BLaER1 (cell line): Measurements from ENCODE around the gene THAP12.
"Not testable (repeated sequence)": the region's sequence is repeated elsewhere in the genome, so short reads cannot be mapped to it uniquely, and the experiment has no call there.

Experiments
- H3K27ac ChIP-seq: shearing (Covaris generic); formaldehyde crosslinking; 2 replicates; pipeline ENCODE4 v1.8.1; 2022
- H3K27me3 ChIP-seq: shearing (Covaris generic); formaldehyde crosslinking; 2 replicates; pipeline ENCODE4 v1.8.1; 2022
- H3K36me3 ChIP-seq: shearing (Covaris generic); formaldehyde crosslinking; 2 replicates; pipeline ENCODE4 v1.8.1; 2022
- H3K4me1 ChIP-seq: shearing (Covaris generic); formaldehyde crosslinking; 2 replicates; pipeline ENCODE4 v1.8.1; 2022
- H3K4me2 ChIP-seq: shearing (Covaris generic); formaldehyde crosslinking; 2 replicates; pipeline ENCODE4 v1.8.1; 2022
- H3K4me3 ChIP-seq: shearing (Covaris generic); formaldehyde crosslinking; 2 replicates; pipeline ENCODE4 v1.8.1; 2022
- H3K9ac ChIP-seq: shearing (Covaris generic); formaldehyde crosslinking; 2 replicates; pipeline ENCODE4 v1.8.1; 2022
- H3K9me3 ChIP-seq: shearing (Covaris generic); formaldehyde crosslinking; 2 replicates; pipeline ENCODE4 v1.8.1; 2022
- H4K20me1 ChIP-seq: shearing (Covaris generic); formaldehyde crosslinking; 2 replicates; pipeline ENCODE4 v1.8.1; 2022
- Cebpa-rat ChIP-seq: shearing (Covaris generic); IDR thresholded peaks from 2 replicates; pipeline ENCODE4 v1.8.1; 2022

THAP12 gene

GRCh38 chr11:76330651-76331050, 50.3 kb downstream of the THAP12 start:
- Histone ChIP-seq H3K27ac (no peak overlapping the region), H3K9ac (no peak overlapping the region), H3K27me3 (no peaks in the 10 kb centered on the region), H3K4me3 (no peak overlapping the region), H3K36me3 (0 out of 2 replicates have a peak, but pooled peaks cover 8% of the 10 kb centered on the region), H3K4me1 (no peaks in the 10 kb centered on the region), H3K4me2 (no peak overlapping the region), H3K9me3 (peaks cover 29% of the 10 kb centered on the region), H4K20me1 (no peaks in the 10 kb centered on the region)
- no peak for TF ChIP-seq Cebpa-rat

DNA sequence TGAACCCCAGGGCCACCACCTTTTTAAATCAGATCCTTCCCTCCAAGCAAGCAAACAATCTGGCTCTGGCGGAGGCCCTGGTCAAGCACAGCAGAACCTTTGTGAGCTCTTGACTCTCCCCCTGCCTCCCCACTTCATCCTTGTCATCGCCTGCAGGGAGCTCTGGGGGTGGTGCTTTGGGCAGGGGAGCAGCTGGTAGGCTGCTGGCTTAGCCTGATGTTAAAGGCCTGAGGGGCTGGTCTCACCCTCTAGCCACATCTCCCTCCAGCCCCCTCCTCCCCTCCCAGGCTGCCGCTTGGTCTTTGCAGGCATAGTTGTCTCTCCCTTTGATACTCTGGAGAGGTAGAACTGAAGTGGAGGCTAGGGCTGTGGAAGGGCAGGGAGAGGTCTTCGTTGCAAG, 50.9 kb downstream of the THAP12 start:
- no peaks in the 10 kb centered on the region for H4K20me1 ChIP-seq
- no peaks in the 10 kb centered on the region for H3K27me3 ChIP-seq
- no peak for TF ChIP-seq Cebpa-rat
- H3K27ac ChIP-seq: no peak overlapping the region
- no peak overlapping the region for H3K4me2 ChIP-seq
- H3K4me3 ChIP-seq: no peak overlapping the region
- no peak overlapping the region for H3K9ac ChIP-seq
- H3K36me3 ChIP-seq: 0 out of 2 replicates have a peak, but pooled peaks cover 3% of the 10 kb centered on the region
- H3K4me1 ChIP-seq: peaks cover 5% of the 10 kb centered on the region
- H3K9me3 ChIP-seq: peaks cover 23% of the 10 kb centered on the region

- no peak for TF ChIP-seq Cebpa-rat
- Histone ChIP-seq H3K4me2 (no peak overlapping the region), H3K4me1 (peaks cover 13% of the 10 kb centered on the region), H3K36me3 (no peaks in the 10 kb centered on the region), H3K9ac (no peak overlapping the region), H4K20me1 (no peaks in the 10 kb centered on the region), H3K9me3 (peaks cover 14% of the 10 kb centered on the region), H3K27me3 (no peaks in the 10 kb centered on the region; the same call in 1 of the 2 replicates), H3K4me3 (no peak overlapping the region), H3K27ac (no peak overlapping the region)
Observed at GRCh38 chr11:76329084-76329648, 51.8 kb downstream of the THAP12 start.

DNA sequence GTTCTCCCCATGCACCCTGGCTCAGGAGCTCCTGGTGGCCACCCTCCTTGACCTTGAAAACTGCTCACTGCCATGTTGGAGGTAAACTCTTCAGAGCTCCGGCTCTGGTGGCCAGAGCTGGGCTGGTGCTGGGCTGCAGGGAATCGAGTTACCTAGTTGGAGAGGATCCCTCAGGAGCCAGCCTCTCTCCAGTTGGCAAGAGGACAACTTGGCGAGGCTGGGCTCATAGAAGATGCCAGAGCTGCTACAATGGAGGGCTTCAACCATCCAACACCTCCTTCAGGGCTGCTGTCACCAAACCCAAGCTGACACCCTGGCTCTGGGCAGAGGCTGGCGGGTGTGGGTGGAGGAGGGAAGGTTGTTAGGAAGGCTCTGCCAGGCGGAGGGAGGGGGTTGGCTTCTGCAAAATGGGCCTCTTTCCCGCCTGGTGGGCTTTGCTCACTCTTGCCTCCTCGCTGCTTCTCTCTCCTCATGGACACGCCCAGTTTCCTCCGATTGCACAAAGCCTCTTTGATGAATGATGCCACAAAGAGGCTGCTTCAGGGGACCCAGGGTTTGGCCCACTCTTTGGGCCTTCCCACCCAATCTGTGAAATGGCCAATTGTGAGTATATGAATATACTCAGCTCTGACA, 53.1 kb downstream of the THAP12 start:
- H3K4me2 ChIP-seq: no peak overlapping the region

DNA sequence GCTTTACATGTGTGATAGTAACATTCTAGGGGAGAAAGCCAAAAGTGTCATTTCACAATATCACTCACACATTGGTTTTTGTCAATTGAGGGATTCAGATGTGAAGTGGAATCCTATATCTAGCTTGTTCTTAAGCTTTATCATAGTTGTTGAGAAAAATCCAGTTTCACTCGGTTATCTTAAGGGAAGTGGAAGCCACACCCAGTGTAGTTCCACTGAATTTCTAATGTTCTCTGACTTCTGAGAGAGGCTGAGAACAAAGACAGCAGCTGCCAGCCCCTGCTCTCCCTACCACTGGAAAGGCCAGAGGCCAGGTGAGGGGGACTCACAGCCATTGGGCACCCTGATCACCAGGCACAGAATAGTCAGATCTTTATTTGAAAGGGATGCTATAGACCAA, 53.7 kb downstream of the THAP12 start:
- Histone ChIP-seq H3K4me1 (peaks cover 21% of the 10 kb centered on the region), H4K20me1 (no peaks in the 10 kb centered on the region), H3K4me2 (no peak overlapping the region), H3K4me3 (no peak overlapping the region), H3K27ac (no peak overlapping the region), H3K9ac (no peak overlapping the region), H3K36me3 (no peaks in the 10 kb centered on the region), H3K9me3 (no peaks in the 10 kb centered on the region), H3K27me3 (peaks cover 19% of the 10 kb centered on the region)
- no peak for TF ChIP-seq Cebpa-rat

More for the DNA sequence above, 53.1 kb downstream of the THAP12 start:
- Histone ChIP-seq H4K20me1 (no peaks in the 10 kb centered on the region), H3K4me1 (peaks cover 18% of the 10 kb centered on the region), H3K9me3 (0 out of 2 replicates have a peak, but pooled peaks cover 1% of the 10 kb centered on the region), H3K36me3 (no peaks in the 10 kb centered on the region), H3K9ac (no peak overlapping the region), H3K4me3 (no peak overlapping the region), H3K27ac (no peak overlapping the region), H3K27me3 (peaks cover 13% of the 10 kb centered on the region)
- no peak for TF ChIP-seq Cebpa-rat

GRCh38 chr11:76325185-76325584, 55.7 kb downstream of the THAP12 start:
- Histone ChIP-seq H3K9me3 (no peaks in the 10 kb centered on the region), H4K20me1 (no peaks in the 10 kb centered on the region), H3K4me1 (peaks cover 30% of the 10 kb centered on the region), H3K4me3 (no peak overlapping the region), H3K27me3 (peaks cover 39% of the 10 kb centered on the region), H3K36me3 (no peaks in the 10 kb centered on the region), H3K9ac (no peak overlapping the region), H3K27ac (no peak overlapping the region), H3K4me2 (peak overlapping the region; percentile 27)
- TF ChIP-seq Cebpa-rat: no peak

GRCh38 chr11:76323804-76324203, 57.1 kb downstream of the THAP12 start:
- Histone ChIP-seq H4K20me1 (no peaks in the 10 kb centered on the region), H3K27me3 (peaks cover 45% of the 10 kb centered on the region), H3K27ac (no peak overlapping the region), H3K4me2 (peak overlapping the region; percentile 27; the same call in 1 of the 2 replicates), H3K9ac (no peak overlapping the region), H3K36me3 (no peaks in the 10 kb centered on the region), H3K9me3 (no peaks in the 10 kb centered on the region), H3K4me1 (peaks cover 30% of the 10 kb centered on the region), H3K4me3 (no peak overlapping the region)
- no peak for TF ChIP-seq Cebpa-rat

DNA sequence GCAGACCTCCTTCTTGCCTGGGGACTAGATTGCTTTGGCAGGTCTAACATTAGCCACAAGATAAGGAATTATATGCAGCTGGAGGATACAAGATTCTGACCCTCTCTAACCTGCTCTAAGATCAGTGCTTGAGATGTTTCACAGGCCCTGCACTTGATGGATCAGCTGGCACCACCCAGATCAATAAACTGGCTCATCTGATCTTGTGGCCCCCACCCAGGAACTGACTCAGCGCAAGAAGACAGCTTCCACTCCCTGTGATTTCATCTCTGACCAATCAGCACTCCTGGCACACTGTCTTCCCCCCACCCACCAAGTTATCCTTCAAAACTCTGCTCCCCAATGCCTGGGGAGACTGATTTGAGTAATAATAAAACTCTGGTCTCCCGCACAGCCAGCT, 57.6 kb downstream of the THAP12 start:
- not testable (repeated sequence) for H3K9me3 ChIP-seq, H4K20me1 ChIP-seq, H3K36me3 ChIP-seq, H3K27ac ChIP-seq, H3K4me2 ChIP-seq, H3K4me3 ChIP-seq, H3K9ac ChIP-seq
- Histone ChIP-seq H3K4me1 (peaks cover 30% of the 10 kb centered on the region), H3K27me3 (peaks cover 45% of the 10 kb centered on the region)

DNA sequence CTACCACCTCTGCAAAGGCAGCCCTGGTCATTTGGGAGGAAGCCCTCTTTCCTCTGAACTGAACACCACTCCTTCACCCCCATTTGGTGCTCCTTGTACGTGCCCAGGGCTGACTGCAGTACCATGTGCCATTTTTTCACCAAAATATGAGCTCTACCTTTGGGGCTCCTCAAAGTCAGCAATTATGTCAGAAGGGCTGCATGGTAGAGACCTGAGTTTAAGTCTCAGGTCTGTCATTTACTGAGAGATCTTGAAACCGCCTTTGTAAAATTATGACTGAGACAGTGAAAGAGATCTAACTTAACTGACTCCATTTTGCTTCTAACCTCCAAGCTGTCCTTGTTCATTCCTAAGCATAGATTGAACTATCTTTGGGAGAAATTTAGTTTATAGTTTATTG, 58.0 kb downstream of the THAP12 start:
- no peak for TF ChIP-seq Cebpa-rat
- H3K9me3 ChIP-seq: no peaks in the 10 kb centered on the region

GRCh38 chr11:76322540-76322939, 58.4 kb downstream of the THAP12 start:
- H3K36me3 ChIP-seq: no peaks in the 10 kb centered on the region
- no peak overlapping the region for H3K4me3 ChIP-seq
- H4K20me1 ChIP-seq: no peaks in the 10 kb centered on the region; the same call in 1 of the 2 replicates
- TF ChIP-seq Cebpa-rat: no peak
- peak overlapping the region; percentile 76 for H3K4me2 ChIP-seq
- H3K9ac ChIP-seq: no peak overlapping the region
- H3K9me3 ChIP-seq: no peaks in the 10 kb centered on the region
- H3K27me3 ChIP-seq: peaks cover 45% of the 10 kb centered on the region
- H3K27ac ChIP-seq: no peak overlapping the region
- H3K4me1 ChIP-seq: peaks cover 30% of the 10 kb centered on the region

More for the DNA sequence above, 58.0 kb downstream of the THAP12 start:
- peaks cover 45% of the 10 kb centered on the region for H3K27me3 ChIP-seq
- H3K27ac ChIP-seq: no peak overlapping the region
- H3K4me2 ChIP-seq: no peak overlapping the region
- peaks cover 30% of the 10 kb centered on the region for H3K4me1 ChIP-seq
- no peaks in the 10 kb centered on the region for H4K20me1 ChIP-seq
- H3K9ac ChIP-seq: no peak overlapping the region
- no peaks in the 10 kb centered on the region for H3K36me3 ChIP-seq
- no peak overlapping the region for H3K4me3 ChIP-seq
